Thymus (tissue), 11 donors: ENCODE data around the gene MYNN. TPM values are rescaled to one million over a fixed set of nuclear protein-coding genes. Genes with fewer than 3 reads are reported as not detected.

ENCODE experiments used
- DNase-seq, 9 donors: peaks; one replicate each; pipeline ENCODE4 v3.0.0-alpha.2; 2013; ENCODE audit warnings: low spot score in 9 of 9, low read depth in 6 of 9, missing footprints in 1 of 9
- H3K27ac ChIP-seq, 2 donors: one replicate each; pipeline ENCODE4 v1.5.1; 2013; ENCODE audit warnings: control low read depth in 1 of 2, low read depth in 1 of 2, low read length in 1 of 2, mild to moderate bottlenecking in 1 of 2, moderate library complexity in 1 of 2
- H3K27me3 ChIP-seq, 2 donors: one replicate each; pipeline ENCODE4 v1.5.1; 2013; ENCODE audit warnings: low read length in 1 of 2; ENCODE audit not compliant: control insufficient read depth in 2 of 2, insufficient read depth in 1 of 2
- H3K36me3 ChIP-seq, 2 donors: one replicate each; pipeline ENCODE4 v1.5.1; 2013; ENCODE audit warnings: low read length in 1 of 2, mild to moderate bottlenecking in 1 of 2, moderate library complexity in 1 of 2; ENCODE audit not compliant: control insufficient read depth in 2 of 2, insufficient read depth in 2 of 2
- H3K4me1 ChIP-seq, 2 donors: one replicate each; pipeline ENCODE4 v1.5.1; 2013; ENCODE audit warnings: low read length in 2 of 2; ENCODE audit not compliant: control insufficient read depth in 2 of 2, insufficient read depth in 2 of 2
- H3K4me3 ChIP-seq, 2 donors: one replicate each; pipeline ENCODE4 v1.5.1; 2013; ENCODE audit warnings: low read length in 2 of 2, control low read depth in 1 of 2, mild to moderate bottlenecking in 1 of 2
- H3K9me3 ChIP-seq, 2 donors: one replicate each; pipeline ENCODE4 v1.5.1; 2013; ENCODE audit warnings: low read length in 1 of 2, mild to moderate bottlenecking in 1 of 2; ENCODE audit not compliant: control insufficient read depth in 2 of 2, insufficient read depth in 1 of 2
- WGBS: extraction: QIAGEN DNeasy Blood & Tissue Kit; methylation state at CpG from one replicate; pipeline ENCODE4 v1.1.7; 2013; 5-methylcytosine and 5-hydroxymethylcytosine counted together
- polyA plus RNA-seq: library from polyadenylated mRNA; stranded (reverse); fragments of 200-250 nt; gene quantifications from one replicate; pipeline ENCODE4 v1.2.3, GENCODE V29; 2013
- total RNA-seq: library from RNA; stranded (reverse); fragments of 120-200 nt; gene quantifications from one replicate; pipeline ENCODE4 v1.2.4, GENCODE V29; 2013
- donor health status: healthy.

The MYNN gene
- total and polyA plus RNA-seq, 2 donors, result 15.4 to 26.1 TPM

DNA sequence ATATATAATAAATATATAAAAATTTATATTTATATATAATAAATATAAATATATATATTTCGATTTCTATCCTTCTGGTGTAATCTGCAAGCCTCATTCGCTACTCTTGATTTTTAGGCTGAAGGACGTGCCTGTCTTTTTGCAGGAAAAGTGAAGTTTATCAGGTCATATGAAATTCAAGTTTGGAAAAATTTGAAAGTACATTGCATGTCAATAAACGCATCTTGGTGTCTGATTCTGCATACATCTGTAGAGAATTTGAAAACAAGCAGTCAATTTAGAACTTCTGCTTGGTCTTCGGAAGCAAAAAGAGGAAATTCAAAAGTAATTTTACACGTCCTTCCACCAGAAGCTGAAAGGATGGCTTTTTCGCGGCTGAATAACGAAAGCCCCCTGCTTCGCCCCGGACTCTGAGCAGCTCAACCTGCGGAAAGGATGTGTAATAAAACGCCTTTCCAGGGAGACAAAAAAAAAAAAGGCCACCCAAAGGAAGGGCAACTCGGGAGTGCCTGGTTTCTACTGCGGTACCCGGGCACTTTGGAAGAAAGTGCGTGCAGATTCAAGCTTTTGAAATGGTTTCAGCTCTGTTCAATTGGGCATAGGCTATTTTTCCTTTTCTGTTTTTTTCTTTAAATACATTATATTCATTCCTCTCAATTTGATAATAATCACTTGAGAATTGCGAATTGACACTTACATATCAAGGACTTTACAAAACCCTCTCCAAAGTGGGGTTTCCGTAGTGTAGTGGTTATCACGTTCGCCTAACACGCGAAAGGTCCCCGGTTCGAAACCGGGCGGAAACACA lies 1.5 kb upstream of the MYNN start:
- under 1% methylated on average over 27 of the region's 27 CpGs for WGBS

DNA sequence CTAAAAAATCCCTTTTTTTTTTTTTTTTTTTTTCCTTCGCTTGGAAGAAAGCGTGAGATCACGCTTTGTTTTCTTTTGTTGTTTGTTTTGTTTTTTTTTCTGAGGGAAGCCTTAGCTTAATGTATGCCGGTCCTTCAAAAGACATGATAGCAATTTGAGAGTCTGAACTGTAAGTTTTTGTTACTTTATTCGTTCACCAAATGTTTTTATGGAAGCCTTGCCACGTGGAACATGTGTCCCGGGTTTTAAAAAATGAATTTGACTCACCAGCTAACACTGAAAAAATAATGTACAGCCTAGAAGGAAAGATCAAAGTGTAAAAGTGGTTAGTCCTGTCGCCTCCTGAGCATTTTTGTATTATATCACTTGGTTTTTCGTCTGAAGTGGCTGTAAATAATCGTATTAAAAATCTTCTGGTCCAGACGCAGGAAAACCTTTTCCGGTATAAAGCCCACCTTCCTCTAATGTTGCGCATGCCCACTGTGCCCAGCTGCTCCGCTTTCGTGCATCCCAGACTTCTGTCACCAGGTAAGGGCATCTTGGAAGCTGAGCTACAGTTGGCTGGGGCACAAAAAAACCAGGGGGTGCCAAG lies 795 bp upstream of the MYNN start:
- H3K27me3 ChIP-seq, result peaks cover 0 to 2% of the 10 kb centered on the region in 2 donors
- peaks cover 3 to 5% of the 10 kb centered on the region in 2 donors for H3K4me1 ChIP-seq
- H3K36me3 ChIP-seq, result peaks cover 0 to 11% of the 10 kb centered on the region in 2 donors
- H3K9me3 ChIP-seq, result no peaks in the 10 kb centered on the region
- peak overlapping the region; percentile 64 to 83 for H3K4me3 ChIP-seq
- WGBS, result under 1% methylated on average over 15 of the region's 15 CpGs
- DNase-seq, result peak in 5 of 9 donors; percentile 67 to 88 (median 72)
- peak overlapping the region; percentile 97 to 100 for H3K27ac ChIP-seq

More for the DNA sequence above, 1.5 kb upstream of the MYNN start:
- Histone ChIP-seq H3K9me3 (no peaks in the 10 kb centered on the region), H3K27ac (peak overlapping the region; percentile 97 to 100), H3K4me1 (peaks cover 3 to 5% of the 10 kb centered on the region in 2 donors), H3K36me3 (peaks cover 0 to 6% of the 10 kb centered on the region in 2 donors), H3K4me3 (peak overlapping the region; percentile 64 to 83), H3K27me3 (peaks cover 0 to 2% of the 10 kb centered on the region in 2 donors)
- peak; percentile 74 to 96 (median 92) for DNase-seq

DNA sequence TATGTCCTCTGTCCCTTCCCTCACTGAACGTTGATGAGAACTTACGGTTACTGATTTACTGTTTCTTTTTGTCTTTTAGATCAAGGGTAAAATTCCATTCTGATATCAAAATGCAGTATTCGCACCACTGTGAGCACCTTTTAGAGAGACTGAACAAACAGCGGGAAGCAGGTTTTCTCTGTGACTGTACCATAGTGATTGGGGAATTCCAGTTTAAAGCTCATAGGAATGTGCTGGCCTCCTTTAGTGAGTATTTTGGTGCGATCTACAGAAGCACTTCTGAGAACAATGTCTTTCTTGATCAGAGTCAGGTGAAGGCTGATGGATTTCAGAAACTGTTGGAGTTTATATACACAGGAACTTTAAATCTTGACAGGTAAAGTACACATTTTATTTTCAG lies 990 bp downstream of the MYNN start:
- Histone ChIP-seq H3K36me3 (peaks cover 5 to 25% of the 10 kb centered on the region in 2 donors), H3K27ac (peak overlapping the region in 1 of 2 donors; percentile 97), H3K27me3 (peaks cover 0 to 2% of the 10 kb centered on the region in 2 donors), H3K4me3 (peak overlapping the region; percentile 64 to 83), H3K9me3 (no peaks in the 10 kb centered on the region), H3K4me1 (peaks cover 3 to 5% of the 10 kb centered on the region in 2 donors)
- WGBS, result 78% methylated on average over 5 of the region's 5 CpGs
- no peak for DNase-seq

DNA sequence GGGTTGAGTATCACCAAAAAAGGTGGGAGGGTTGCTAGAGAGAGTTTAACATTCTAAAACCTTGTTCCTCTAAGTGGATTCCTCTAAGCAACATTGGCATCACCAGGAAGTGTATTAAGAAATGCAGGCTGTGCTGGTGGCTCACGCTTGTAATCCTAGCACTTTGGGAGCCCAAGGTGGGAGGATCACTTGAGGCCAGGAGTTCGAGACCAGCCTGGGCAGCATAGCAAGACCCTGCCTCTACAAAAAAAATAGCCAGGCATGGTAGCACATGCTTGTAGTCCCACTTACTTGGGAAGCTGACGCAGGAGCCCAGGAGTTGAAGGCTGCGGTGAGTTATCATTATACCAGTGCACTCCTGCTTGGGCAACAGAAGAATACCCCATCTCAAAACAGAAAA lies 4.6 kb downstream of the MYNN start:
- H3K36me3 ChIP-seq, result peaks cover 26 to 55% of the 10 kb centered on the region in 2 donors
- no peak overlapping the region for H3K27ac ChIP-seq
- H3K4me3 ChIP-seq, result no peak overlapping the region
- no peaks in the 10 kb centered on the region for H3K9me3 ChIP-seq
- H3K27me3 ChIP-seq, result no peaks in the 10 kb centered on the region
- H3K4me1 ChIP-seq, result peaks cover 3 to 5% of the 10 kb centered on the region in 2 donors
- WGBS, result 87% methylated on average over 4 of the region's 4 CpGs
- DNase-seq, result no peak

DNA sequence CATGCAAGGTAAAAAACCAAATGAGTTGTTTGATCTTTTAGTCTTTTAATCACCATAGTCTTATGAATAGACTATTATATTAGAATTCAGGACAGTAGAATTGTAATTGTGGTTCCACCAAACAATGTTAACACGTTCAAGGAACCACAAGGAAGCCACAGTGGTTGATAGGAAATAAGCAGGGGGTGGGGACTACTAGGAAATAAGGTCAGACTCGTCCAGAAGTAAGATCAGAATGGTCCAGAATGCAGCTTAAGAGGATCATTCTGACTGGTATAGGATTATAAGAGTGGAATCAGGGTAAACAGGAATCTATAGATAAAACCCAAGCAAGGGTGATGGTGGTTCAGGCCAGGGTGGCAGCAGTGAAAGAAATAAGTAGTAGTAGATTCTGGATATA lies 7.5 kb downstream of the MYNN start:
- peaks cover 31 to 66% of the 10 kb centered on the region in 2 donors for H3K36me3 ChIP-seq
- no peak overlapping the region for H3K4me3 ChIP-seq
- 24% methylated on average over 2 of the region's 2 CpGs for WGBS
- H3K27me3 ChIP-seq, result no peaks in the 10 kb centered on the region
- no peaks in the 10 kb centered on the region for H3K9me3 ChIP-seq
- H3K27ac ChIP-seq, result no peak overlapping the region
- no peak for DNase-seq
- H3K4me1 ChIP-seq, result no peaks in the 10 kb centered on the region

DNA sequence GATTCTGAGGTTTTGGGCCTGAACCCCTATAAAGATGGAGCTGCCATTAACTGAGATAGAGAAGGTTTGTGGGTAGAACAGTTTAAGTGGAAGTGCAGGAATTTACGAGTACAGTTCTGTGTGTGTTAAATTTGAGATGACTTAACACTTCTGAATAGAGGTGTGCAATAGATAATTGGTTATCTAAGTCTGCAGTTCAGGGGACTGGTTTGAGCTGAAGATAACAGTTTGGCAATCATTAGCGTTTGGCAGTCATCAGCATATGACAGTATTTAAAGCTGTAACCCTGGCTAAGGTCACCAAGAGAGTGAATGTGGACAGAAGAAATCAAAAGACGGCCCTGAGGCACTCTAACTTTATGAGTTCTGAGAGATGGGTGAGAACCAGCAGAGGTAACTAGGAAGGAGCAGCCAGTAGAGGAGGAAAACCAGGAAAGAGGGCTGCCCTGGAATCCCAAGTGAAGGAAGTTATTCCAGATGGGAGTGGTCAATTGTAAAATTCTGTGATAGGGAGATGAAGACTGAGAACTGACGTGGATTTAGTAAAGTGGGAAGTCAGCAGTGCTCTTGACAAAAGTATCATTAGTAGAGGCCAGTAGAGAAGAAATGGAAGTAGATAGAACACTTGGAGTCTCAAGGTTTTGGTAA lies 8.1 kb downstream of the MYNN start:
- H3K4me1 ChIP-seq, result no peaks in the 10 kb centered on the region
- H3K27me3 ChIP-seq, result no peaks in the 10 kb centered on the region
- H3K27ac ChIP-seq, result no peak overlapping the region
- no peaks in the 10 kb centered on the region for H3K9me3 ChIP-seq
- peaks cover 31 to 67% of the 10 kb centered on the region in 2 donors for H3K36me3 ChIP-seq
- WGBS, result 97% methylated on average over 4 of the region's 4 CpGs
- DNase-seq, result no peak
- H3K4me3 ChIP-seq, result no peak overlapping the region

DNA sequence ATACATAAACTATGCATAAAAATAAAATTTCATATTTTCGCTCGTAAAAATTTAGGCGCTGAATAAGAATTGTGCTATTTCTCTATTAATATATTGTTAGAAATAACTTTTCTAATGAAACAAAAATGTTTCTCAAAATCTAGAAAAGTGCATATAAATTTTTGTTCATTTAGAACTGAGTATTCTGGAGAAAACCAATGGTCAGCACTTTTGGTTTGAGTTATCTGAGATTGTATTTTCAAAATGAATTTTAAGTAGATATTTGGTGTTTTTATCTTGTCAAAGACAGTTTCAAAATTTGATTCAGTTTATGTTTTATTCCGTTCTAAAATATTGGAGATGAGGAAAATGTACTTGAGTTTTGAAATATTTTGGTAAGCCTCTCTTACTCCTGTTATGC lies 13.9 kb downstream of the MYNN start:
- no peak for DNase-seq
- 99% methylated on average over 4 of the region's 4 CpGs for WGBS
- Histone ChIP-seq H3K4me1 (no peaks in the 10 kb centered on the region), H3K36me3 (peaks cover 9 to 31% of the 10 kb centered on the region in 2 donors), H3K9me3 (no peaks in the 10 kb centered on the region), H3K27me3 (no peaks in the 10 kb centered on the region), H3K4me3 (no peak overlapping the region), H3K27ac (no peak overlapping the region)

DNA sequence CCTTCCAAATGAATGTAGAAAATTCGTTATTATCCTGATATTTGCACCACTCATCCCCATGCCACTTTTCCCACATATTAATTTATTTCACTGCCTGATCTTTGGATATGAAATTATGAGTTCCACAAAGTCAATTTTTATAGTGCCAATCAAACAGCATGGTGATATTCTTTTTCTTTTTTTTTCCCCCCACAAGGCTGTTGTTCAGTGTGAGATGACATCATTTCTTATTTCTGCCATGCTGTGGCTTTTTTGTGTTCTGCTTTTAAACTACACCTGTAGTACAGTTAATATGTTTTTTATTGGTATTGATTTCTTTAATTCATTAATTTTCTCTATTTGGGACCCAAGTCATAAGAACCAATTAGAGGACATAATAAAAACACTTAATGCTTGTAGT lies 14.6 kb downstream of the MYNN start:
- peaks cover 5 to 32% of the 10 kb centered on the region in 2 donors for H3K36me3 ChIP-seq
- no peaks in the 10 kb centered on the region for H3K4me1 ChIP-seq
- no peaks in the 10 kb centered on the region for H3K9me3 ChIP-seq
- 99% methylated on average over 1 of the region's 1 CpG for WGBS
- no peak overlapping the region for H3K27ac ChIP-seq
- no peak for DNase-seq
- no peaks in the 10 kb centered on the region for H3K27me3 ChIP-seq
- no peak overlapping the region for H3K4me3 ChIP-seq

DNA sequence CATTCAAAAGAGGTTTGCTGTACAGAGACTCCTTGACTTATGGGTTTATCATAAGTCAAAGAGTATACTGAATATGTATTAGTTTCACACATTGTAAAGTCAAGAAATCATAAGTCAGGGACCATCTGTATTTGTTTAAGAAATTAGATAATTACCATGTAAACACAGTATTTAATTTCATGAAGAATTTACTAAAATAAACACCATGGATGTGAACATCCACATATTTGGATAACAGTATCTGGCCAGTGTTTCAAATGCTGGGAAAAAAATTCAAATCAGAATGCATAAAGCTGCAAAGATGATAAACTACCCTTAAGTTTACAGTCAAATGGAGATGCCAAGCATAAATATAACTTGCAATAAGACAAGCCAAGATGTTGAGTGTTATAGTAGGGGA lies 17.0 kb downstream of the MYNN start:
- Histone ChIP-seq H3K27ac (no peak overlapping the region), H3K27me3 (no peaks in the 10 kb centered on the region), H3K9me3 (no peaks in the 10 kb centered on the region), H3K4me3 (no peak overlapping the region), H3K36me3 (peaks cover 5 to 26% of the 10 kb centered on the region in 2 donors), H3K4me1 (no peaks in the 10 kb centered on the region)
- no peak for DNase-seq
